Brain microvascular endothelial cell (primary cell): ENCODE measurements around the gene HMGCLL1.
A peak's percentile ranks its signal among the peaks of the same experiment; 100 is the strongest.

Experiments used
- DNase-seq: peaks from one replicate; pipeline ENCODE4 v3.0.0-alpha.2; 2020
- H3K27ac ChIP-seq: fragments of 250-450 bp; sonication (Bioruptor Pico); 2 replicates; pipeline ENCODE4 v1.5.1; 2020; ENCODE audit warnings: mild to moderate bottlenecking, moderate library complexity
- H3K27me3 ChIP-seq: fragments of 250-450 bp; sonication (Bioruptor Pico); replicated peaks from 2 replicates; pipeline ENCODE4 v1.5.1; 2020; ENCODE audit warnings: mild to moderate bottlenecking
- H3K36me3 ChIP-seq: fragments of 250-450 bp; sonication (Bioruptor Pico); replicated peaks from 2 replicates; pipeline ENCODE4 v1.5.1; 2020; ENCODE audit warnings: mild to moderate bottlenecking
- H3K4me3 ChIP-seq: 2 replicates; pipeline ENCODE4 v1.5.1; 2011; ENCODE audit warnings: low read depth, mild to moderate bottlenecking, control low read depth, low read length, moderate library complexity
- CTCF ChIP-seq: IDR thresholded peaks from 2 replicates; pipeline ENCODE4 v1.5.1; 2011; ENCODE audit warnings: low read depth, mild to moderate bottlenecking, moderate library complexity, low read length, control low read depth, inconsistent platforms; ENCODE audit errors: missing control alignments
- in situ Hi-C: cut with HindIII; loops from 2 replicates; pipeline ENCODE4 v1.10.0; 2017; ENCODE audit warnings: low sequenced_read_pairs, low pct_ligation_motif_present

HMGCLL1 gene

GRCh38 chr6:55450005-55450404 is 129.0 kb downstream of the HMGCLL1 start:
- TF ChIP-seq CTCF, result no peak
- Histone ChIP-seq H3K27ac (no peak overlapping the region), H3K4me3 (no peak overlapping the region), H3K36me3 (no peaks in the 10 kb centered on the region), H3K27me3 (no peaks in the 10 kb centered on the region)
- in situ Hi-C loops, result no loop called here
- DNase-seq, result no peak

GRCh38 chr6:55449225-55449624 is 129.8 kb downstream of the HMGCLL1 start:
- H3K4me3 ChIP-seq, result no peak overlapping the region
- H3K27me3 ChIP-seq, result no peaks in the 10 kb centered on the region
- peak; percentile 40 for TF ChIP-seq CTCF
- in situ Hi-C loops, result no loop called here
- no peaks in the 10 kb centered on the region for H3K36me3 ChIP-seq
- no peak for DNase-seq
- H3K27ac ChIP-seq, result no peak overlapping the region

- H3K4me3 ChIP-seq, result no peak overlapping the region
- in situ Hi-C loops, result no loop called here
These were observed 130.5 kb downstream of the HMGCLL1 start for GRCh38 chr6:55448451-55448850.

GRCh38 chr6:55447891-55448290 is 131.1 kb downstream of the HMGCLL1 start:
- no peak for DNase-seq

More at GRCh38 chr6:55448451-55448850, 130.5 kb downstream of the HMGCLL1 start:
- Histone ChIP-seq H3K27ac (no peak overlapping the region), H3K27me3 (no peaks in the 10 kb centered on the region), H3K36me3 (no peaks in the 10 kb centered on the region)
- TF ChIP-seq CTCF, result no peak
- no peak for DNase-seq

GRCh38 chr6:55445648-55446204 is 133.3 kb downstream of the HMGCLL1 start:
- H3K27ac ChIP-seq, result no peak overlapping the region
- in situ Hi-C loops, result no loop called here
- H3K27me3 ChIP-seq, result no peaks in the 10 kb centered on the region
- peak; percentile 18 for DNase-seq
- H3K36me3 ChIP-seq, result no peaks in the 10 kb centered on the region
- H3K4me3 ChIP-seq, result no peak overlapping the region
- TF ChIP-seq CTCF, result no peak

More at GRCh38 chr6:55447891-55448290, 131.1 kb downstream of the HMGCLL1 start:
- in situ Hi-C loops, result no loop called here
- no peak for TF ChIP-seq CTCF
- H3K27me3 ChIP-seq, result no peaks in the 10 kb centered on the region
- H3K36me3 ChIP-seq, result no peaks in the 10 kb centered on the region
- H3K4me3 ChIP-seq, result no peak overlapping the region
- no peak overlapping the region for H3K27ac ChIP-seq
